HK-2 (cell line): ENCODE data around the gene CA9.
A peak's percentile ranks its signal among the peaks of the same experiment; 100 is the strongest.

ENCODE experiments used
- DNase-seq: peaks from one replicate; pipeline ENCODE4 v3.0.0-alpha.2; 2018; ENCODE audit not compliant: unreplicated experiment

The CA9 gene

GRCh38 chr9:35651956-35652828 is 21.5 kb upstream of the CA9 start:
- DNase-seq = no peak

GRCh38 chr9:35652829-35653209 is 20.9 kb upstream of the CA9 start:
- DNase-seq = no peak

DNA sequence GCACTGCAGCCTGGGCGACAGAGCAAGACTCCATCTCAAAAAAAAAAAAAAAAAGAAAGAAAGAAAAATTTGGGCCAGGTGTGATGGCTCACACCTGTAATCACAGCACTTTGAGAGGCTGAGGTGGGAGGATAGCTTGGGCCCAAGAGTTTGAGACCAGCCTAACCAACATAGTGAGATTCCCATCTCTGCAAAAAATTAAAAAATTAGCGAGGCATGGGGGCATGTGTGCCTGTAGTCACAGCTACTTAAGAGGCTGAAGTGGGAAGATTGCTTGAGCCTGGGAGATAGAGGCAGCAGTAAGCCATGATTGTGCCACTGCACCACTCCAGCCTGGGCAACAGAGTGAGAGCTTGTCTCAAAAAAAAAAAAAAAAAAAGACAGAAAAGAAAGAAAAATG is 20.1 kb upstream of the CA9 start:
- no peak for DNase-seq

DNA sequence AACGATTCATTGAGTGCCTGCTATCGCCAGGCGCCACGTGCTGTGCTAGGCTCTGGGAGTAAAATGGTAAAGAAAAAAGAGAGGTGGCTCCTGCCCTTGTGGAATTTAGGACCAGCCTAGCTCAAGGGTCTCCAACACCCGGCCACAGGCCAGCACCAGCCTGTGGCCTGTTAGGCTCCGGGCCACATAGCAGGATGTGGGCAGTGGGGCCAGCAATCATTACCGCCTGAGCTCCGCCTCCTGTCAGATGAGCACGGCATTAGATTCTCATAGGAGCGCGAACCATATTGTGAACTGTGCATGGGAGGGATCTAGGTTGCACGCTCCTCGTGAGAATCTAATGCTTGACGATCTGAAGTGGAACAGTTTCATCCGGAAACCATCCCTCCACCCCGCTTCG is 17.4 kb upstream of the CA9 start:
- no peak for DNase-seq

- DNase-seq = no peak
Observed at GRCh38 chr9:35656831-35657545, 16.7 kb upstream of the CA9 start.

DNA sequence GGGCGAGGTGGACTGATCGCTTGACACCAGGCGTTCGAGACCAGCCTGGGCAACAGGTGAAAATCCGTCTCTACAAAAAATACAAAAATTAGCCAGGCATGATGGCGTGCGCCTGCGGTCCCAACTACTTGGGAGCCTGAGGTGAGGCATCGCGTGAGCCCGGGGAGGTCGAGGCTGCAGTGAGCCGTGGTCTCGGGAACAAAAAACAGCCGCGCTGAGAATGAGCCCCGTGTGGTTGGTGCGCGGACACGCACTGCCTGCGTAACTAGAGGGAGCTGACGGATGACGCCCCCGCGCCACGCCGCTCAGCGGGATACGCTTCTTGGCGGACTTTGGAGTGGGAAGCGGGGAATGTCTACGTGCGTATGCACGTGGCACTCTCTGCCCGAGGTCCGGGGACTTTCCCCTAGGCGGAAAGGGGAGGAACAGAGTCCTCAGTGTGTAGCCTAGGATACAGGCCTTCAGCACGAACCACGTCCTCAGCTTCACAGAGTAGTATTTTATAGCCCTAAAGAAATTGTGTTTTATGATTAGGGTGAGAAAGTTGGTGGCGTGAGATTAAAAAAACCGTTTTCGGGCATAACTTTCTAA is 16.1 kb upstream of the CA9 start, which contains the start of gene RMRP:
Gene RMRP, minus strand, starts transcription at position 474 of the 591 bp plus-strand sequence.
- DNase-seq = peak; percentile 94

GRCh38 chr9:35658137-35658967 is 15.4 kb upstream of the CA9 start, which contains the start of gene CCDC107:
Gene CCDC107 (plus strand): TSS chr9:35658292. CDS start chr9:35658380, 88 bp downstream.
- DNase-seq = peak; percentile 79

GRCh38 chr9:35658968-35659220 is 14.8 kb upstream of the CA9 start:
- no peak for DNase-seq

DNA sequence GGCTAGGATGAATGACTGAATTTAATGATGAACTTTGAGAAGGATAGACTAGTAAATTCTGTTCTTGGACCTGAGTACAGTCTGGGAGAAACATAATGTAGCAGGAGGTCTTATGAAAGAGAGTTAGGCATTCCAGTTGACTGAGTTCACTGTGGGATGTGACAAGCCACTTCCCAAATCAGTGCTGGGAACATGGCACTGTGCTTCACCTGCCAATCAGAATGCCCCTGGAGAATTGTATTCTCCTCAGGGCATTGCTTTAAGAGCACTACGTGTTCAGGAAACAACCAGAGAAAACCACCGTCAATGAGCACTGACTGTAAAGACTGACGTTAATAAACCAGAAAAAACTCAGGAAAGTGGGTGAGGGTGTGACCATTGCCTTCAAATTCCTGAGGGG is 14.4 kb upstream of the CA9 start:
- DNase-seq = no peak

DNA sequence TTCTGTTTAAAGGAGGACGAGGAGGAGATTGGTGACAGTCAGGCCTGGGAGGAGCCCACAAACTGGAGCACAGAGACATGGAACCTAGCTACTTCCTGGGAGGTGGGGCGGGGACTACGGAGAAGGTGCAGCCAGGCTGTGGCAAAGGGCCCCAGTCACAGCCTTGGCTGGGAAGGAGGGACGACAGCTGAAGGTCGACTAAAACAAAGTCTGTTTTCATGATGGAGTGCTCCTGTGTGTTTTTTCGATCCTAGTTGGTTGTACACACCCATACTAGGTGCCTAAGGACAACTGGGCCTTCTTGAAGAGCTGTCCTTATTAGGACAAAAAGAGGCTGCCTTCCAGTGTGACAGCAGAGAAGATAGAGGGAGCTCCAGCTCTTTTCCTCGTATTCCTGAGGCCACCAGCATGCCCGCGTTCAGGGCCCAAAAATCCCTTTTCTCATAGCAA is 12.7 kb upstream of the CA9 start:
- no peak for DNase-seq

- DNase-seq = no peak
Observed at GRCh38 chr9:35661756-35662350, 11.9 kb upstream of the CA9 start.

- no peak for DNase-seq
Observed at GRCh38 chr9:35662437-35662836, 11.3 kb upstream of the CA9 start.

DNA sequence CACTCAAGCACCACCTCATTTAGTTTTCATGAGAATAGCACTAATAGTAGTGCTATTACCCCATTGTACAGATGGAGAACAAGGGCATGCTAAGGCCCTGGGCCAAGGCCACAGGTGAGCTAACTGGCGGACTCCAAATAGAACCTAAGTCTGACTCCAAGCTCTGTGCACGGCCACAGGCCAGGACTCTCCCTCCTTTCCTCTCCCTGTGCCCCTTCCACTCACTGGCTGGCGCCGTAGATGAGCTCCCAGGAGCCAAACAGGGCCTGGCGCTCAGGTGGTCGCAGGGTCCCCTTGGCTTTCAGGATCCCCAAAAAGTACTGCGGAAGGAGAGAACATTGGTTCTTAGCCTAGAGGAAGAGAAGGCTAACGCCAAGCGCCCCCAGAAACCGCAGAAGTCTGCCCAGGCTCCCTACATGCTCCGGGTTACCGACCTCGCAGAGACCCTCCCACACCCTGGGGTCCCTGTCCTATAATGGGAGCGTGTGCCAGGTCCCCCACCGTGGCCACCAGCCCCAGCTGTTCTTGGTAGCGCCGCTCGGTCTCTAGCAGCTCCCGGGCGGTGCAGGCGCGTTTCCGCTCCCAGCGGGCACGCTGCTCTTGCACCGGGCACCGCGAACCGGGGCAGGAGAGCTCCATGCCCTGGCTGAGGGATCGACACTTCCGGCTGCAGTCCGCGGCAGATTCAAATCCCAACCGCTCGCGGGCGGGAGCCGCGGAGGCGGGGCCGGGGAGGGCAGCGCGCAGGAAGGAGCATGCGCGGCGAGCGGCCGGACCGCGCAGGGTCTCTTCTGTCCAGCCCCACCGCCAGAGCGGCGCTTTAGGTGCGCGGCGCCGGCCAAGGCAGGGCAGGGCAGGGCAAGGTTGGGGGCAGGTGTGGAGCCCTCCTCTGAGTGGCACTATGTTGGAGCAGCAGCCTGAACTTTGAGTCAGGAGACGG is 8.9 kb upstream of the CA9 start, which contains the start of gene ARHGEF39:
Gene ARHGEF39, minus strand, starts transcription at position 665 of the 940 bp plus-strand sequence. Its CDS starts 26 bp downstream, at position 639.
- DNase-seq = peak; percentile 80

DNA sequence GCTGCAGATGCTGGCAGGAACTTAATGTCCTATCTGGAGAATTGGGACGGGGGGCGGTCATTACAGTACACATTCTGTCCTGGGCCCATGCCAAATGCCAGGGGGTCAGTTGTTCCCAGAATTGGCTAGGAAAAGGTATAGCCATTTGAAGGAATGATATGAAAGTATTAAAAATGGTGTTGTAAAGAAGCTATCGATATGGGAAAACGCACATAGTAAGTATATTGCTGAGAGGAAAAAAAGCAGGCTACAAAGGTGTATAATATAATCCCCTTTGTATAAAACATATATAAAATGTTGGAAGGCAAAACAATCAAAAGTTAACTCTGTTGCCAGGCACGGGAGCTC is 8.3 kb upstream of the CA9 start:
- DNase-seq = no peak

- no peak for DNase-seq
Observed at GRCh38 chr9:35666045-35666444, 7.7 kb upstream of the CA9 start.

DNA sequence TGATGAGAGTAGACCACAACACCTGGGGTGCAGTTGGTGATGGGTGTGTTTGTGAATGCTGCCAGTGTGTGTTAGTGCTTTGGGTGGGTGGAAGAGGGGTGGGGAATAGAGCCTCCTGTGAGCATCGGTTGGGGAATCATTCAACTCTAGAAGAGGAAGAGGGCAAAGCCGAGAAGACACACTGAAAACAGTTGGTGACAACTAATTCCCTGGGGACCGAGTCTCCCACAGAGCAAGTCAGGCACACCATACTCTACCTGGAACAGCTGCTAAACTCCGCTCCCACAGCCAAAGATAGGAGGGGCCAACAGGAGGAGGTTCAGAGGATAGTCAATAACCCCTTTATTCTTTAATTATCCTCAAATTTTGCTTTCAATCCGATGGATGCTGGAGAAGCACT is 7.2 kb upstream of the CA9 start:
- DNase-seq = no peak

GRCh38 chr9:35667939-35668338 is 5.8 kb upstream of the CA9 start:
- DNase-seq = no peak

GRCh38 chr9:35669331-35670145 is 4.2 kb upstream of the CA9 start:
- no peak for DNase-seq

- no peak for DNase-seq
Observed at GRCh38 chr9:35674025-35674361, 265 bp downstream of the CA9 start.

- DNase-seq = no peak
Observed at GRCh38 chr9:35675204-35675603, 1.5 kb downstream of the CA9 start.
